TTC549 (cell line): Measurements from ENCODE around the gene CCDC141.

Experiments
- FAIRE-seq: peaks from 2 replicates; lab custom pipeline; 2012; peaks lifted over from hg19 to GRCh38; lab: Jason Lieb, UNC

The CCDC141 gene

DNA sequence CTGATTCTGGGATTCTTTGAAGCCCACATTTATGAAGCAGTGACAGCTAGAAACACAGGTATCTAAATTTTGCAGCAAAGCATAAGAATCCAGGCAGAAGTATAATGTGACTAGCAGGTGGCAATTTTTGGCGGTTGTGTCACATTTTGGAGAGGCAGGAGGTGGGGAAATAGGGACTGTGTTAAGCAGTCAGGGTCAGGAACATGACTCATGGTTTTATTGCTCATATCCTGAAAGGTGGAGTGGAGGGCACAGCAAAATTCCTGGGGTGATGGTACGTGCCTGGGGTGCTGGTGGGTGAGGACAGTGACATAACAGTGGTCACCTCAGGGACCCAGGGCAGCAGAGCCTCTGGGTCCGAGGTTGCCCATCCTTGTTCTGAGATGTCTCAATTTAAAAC, 179.2 kb downstream of the CCDC141 start:
- no peak for FAIRE-seq

DNA sequence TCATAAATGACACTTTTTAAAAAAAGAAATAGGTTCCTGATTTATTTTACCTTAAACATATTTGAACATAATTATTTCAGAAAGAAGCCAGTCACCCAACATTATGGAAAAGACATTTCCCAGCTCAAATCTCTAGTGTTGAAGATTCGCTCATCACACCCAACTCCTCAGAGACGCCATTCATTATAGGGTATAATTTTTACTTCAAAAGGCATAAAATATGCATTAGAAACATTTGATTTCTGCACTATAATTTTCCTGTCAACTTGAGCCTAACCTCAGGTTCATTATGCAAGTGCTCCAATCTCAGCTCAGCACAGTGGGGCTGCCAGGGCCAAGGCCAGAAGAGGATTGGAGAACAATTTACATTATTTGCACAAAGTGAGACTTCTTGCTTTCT, 183.9 kb downstream of the CCDC141 start:
- FAIRE-seq, result no peak

DNA sequence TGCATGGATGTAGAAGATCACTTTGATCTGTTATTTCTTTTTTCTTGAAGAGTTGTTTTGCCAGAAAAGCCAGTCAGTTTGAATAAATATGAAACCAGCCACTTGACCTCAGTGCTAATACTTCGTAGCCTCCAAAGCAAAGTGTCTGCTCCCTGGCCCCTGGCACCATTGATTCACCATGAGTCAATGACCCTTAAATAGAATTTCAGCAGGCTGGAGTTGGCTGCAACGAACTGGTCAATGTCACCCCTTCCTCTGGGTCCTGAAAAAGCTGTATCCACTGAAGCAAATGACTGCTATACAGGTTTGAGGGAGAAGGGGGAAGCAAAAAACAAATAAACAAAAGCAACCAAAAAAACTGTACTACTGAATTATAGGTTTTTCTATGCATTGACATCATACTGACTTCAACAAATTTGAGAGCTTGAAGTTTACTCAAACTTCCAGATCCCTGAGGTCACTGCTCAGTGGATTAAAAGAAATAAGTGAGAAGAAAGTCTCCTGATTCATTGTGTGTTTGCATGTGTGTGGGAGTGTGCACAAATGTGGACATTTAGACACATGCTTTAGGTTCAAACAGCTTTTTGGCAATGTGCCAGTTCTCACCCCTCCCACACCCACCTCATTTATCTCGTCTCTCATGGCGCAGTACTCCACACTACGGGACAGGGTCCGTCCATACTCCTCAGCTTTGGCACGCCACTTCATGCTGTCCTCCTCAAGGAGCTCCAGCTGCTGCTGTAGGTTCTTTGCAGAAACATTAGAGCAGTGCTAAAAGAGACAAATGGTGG, 184.6 kb downstream of the CCDC141 start:
- FAIRE-seq, result no peak

DNA sequence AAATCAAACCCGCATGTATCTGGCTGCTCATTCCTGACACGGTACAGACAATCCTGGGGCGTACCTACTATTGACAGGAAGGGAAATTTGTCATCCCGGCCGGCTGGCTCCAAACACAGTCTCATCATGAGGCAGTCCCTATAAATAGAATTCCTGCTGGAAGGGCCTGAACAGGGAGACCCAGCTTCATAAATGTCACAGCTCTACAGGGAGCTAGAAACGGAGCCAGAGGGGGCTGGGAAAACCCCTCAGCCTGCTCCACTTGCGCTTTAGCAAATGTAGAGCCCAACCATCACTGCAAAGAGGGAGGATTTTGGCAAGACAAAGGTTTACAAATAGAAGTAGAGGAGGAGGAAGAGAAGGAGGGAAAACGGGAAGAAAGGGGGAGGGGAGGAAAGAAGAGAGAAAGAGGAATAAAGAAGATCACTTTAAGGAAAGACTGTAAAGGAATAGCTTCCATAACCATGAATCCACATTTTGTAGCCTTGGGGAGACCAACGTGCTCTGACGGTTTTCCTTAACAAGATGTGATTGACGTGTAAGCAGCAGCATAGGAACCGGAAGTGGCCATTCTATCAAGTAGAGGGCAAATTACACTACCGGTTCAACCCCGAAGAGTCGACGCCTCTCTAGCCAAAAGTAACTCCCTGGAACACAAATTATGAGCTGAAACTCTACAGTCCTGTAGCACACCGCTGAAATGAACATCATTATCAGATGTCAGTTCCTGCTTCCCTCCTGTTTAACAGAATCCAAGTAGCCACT, 185.9 kb downstream of the CCDC141 start:
- no peak for FAIRE-seq

DNA sequence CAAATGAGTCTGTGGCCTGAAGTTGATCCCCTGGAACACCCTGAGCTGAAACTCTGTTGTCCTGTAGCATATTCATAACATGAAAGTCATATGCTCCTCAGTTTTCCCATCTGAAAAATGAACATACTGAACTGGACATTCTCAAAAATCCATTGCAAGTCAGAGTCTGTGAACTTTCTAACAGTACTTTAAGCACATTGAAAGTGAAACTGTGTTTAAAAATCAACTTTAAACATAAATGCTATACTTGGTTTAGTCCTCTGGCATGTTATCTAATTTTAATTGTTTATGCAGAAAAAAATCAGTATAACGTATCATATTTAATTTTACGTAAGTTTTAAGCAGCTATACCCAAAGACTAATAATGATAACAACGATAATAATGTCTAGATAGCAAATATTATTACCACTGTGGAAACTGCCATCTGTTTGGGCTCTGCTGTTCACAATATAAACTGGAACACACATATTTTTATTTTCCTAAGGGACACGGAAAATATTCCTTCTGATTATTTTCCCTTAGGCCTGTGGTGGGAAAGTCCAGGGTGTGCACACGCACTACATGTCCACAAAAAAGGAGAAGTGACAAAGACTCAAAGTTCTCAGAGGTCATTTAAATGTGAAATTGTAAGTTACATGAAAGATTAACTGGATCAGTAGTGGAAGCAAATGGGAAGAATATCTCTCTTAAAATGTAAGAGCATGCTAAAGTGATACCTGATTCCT, 186.6 kb downstream of the CCDC141 start:
- no peak for FAIRE-seq

DNA sequence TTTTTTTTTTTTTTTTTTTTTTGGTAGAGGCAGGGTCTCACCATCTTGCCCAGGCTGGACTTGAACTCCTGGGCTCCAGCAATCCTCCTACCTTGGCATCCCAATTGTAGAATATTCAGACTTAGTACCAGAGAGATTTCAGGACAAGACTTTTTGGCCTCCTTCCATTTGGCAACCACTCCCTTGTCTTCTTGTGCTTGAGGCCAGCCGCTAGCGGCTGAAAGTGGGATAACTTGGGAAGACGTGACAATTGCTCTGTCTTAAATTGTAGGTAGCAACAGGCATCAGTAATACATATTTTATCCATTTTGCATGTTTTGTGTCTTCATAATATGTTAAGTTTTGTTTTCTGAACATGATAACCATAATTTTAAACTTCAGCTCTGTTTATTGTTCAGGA, 189.4 kb downstream of the CCDC141 start:
- FAIRE-seq, result no peak

DNA sequence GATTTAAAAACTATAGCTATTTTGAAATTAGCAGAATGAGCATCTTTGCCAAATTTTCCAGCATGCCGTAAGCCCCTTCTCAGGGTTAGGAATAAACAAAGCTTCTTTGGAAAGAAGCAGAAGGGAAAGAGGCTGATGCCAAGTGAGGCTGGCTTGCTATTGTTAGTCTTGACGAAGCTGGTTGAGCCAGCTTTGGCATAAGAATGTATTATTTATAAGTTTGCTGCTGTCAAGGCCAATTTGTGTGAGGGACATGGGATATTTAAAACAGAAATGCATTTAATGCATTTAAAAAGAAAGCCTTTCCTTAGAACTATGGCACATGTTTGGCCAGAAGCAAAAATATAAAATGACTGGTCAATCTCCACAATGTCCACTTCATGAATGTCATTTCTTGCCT, 190.2 kb downstream of the CCDC141 start:
- FAIRE-seq, result no peak

DNA sequence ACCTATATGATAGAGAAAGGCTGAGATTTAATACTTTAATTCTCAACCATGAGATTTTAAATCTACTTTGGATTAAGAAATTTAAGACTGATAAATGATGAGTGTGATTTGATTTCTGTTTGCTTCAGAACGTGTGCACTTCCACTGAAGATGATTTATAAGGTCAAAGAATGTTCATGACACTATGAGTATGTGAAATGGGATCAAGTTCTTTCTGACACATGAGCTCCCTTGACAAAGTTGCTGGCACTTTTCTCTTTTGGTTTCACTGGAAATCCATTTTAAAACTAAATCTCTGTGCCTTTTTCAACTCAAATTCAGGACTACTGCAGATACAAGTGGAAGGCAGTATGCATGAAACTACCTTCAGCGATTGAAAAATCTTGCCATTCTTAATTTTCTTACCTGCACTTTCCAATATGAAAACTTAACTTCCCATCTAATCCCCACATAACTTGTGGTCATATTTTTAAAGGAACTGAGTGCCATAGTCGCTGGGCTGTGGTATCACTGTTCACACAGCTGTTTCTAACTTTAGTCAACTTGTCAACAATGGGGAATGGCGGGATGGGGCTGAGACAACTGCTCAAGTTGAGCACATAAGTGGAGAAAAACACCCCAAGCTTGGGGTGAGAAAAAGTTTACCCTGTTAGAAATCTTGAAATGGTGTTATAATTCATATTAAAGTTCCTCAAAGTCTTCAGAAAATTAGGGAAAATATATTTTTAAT, 190.9 kb downstream of the CCDC141 start:
- FAIRE-seq, result no peak

DNA sequence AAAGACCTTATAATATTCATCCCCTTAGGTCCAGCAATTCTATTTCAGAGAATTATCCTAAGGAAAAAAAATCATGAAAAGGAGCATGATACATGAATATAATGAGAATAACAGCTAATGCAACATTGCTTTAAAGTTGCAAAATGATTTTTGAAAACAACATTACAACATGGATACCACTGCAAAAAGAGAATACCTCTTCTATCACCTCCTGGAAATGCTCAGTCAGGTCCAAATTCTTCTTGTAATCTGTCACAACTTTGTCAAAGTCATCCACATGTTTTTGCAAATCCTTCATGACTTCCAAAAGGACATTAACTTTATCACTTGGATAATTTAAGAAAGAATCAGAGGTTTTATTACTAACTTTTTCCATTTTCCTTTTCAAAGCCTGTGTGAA, 194.8 kb downstream of the CCDC141 start:
- FAIRE-seq, result no peak

DNA sequence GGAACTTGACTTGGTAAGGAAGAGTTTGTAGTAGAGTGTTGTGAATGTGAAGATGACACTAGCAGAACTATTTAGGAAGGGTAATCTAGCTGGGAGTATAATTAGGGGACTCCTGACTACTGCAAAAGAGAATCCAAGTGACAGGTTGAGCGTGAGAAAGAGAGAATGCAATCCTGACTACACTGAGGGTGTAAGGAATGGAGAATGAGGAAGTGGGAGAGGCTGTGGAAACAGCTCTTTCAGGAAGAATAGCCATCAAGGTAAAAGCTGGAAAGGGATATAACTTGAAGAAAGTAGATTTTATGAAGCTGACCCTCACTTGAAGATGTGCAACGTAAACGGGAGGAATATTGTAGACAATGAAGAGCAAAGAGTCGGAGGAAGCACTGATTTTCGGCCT, 201.6 kb downstream of the CCDC141 start:
- FAIRE-seq, result no peak

DNA sequence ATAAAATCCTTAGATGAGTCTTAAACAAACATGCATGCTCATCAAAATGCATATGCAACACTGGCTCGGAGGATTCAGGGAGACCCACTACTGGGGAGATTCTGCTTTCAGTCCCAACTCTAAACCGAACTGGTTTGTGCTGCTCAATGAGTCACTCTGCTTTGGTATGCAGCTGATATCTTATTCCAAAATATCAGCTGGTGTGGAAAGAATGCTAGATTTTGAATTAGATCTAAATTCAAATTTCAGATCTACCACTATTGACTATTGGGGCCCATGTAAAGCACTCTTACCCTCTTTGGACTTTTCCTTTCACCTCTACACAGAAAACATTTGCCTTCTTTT, 203.5 kb downstream of the CCDC141 start:
- FAIRE-seq, result no peak

DNA sequence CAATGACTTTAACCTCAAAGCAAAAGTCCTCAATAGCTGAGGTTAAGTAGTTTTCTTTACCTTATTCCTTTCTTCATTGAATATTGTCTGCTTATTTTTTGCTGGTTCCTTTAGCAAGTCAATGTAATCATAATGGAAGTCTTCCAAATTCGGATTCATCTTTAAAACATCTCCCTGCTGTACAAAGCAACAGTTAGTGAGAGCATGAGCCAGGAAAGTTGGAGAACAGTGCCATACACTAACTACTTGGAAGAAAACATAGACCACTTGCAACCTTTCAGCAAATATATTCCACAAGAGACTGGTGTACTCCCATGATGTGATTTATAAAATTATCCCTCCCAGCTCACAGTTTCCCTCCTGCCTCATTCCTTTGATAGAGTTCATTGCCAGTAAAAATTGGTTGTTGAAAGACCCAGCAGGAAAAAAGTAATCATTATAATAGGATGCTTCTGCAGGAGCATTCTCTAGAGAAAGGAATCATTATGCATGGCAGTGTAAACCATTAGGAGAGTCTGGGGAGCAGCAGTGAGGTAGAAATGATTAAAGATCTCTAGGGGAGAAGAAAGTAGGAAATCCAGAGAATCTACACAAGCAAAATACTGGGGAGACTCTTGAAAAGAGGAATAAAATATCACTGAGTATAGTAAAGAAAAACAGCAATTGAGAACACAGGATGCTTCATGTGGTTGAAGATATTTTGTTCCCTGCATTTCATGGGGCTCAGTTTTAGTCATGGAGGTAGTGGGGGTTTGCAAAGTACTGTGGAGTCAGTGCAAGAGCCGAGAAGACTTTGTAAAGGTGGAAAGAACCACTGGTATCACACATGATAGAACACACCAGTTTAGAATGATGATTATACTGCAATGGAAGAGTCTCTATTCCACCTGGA, 204.1 kb downstream of the CCDC141 start:
- no peak for FAIRE-seq

DNA sequence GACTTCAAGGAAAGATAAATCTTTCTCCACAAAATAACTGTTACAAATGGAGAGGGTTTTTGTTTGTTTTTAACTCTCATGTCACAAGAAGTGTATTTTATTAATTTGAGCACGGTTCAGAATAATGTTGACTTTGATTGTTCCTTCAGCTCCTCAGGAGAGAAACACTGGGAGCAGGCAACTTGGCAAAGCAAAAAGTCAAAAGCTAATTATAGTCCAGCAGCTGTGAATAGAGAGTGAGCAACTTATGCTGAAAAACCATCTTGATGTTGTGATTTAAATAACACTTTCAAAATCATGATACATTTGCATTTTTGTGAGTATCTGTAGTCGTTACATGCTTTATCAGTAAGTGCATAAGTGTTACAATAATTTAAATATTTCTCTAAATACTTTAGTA, 205.2 kb downstream of the CCDC141 start:
- FAIRE-seq, result no peak

DNA sequence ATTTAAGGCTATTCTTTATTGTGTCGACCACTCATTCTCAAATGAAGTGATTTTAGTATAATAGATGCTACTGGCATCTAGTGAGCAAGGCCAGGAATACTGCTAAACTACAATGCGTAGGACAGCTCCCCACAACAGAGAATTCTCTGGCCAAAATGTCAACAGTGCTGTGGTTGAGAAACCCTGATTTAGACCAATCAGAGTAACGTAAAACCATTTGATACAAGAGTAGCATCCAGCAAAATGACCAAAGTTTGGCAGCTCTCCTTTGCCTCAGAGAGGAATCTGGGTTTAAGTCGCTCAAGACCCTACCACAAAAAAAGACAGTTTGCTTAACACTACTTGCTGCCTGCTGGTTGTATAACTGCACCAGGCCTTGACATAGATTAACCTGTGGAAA, 205.7 kb downstream of the CCDC141 start:
- no peak for FAIRE-seq

DNA sequence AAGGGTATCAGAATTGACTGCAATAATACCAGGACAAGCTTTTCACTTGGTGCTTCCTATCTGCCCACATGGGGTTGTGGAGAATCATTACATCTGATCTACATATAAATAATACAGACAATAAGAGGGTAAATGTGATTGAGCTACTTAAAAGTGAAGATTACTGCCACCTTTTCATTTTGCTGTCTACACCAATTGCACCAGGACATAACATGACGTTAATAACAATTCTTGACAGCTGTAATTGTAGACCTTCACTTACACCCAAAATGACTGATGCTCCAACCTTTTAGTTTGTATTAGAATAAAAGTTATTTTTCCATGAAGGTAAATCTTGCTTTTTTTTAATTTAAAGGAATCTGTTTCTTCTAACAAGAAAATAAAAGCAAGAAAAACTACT, 206.2 kb downstream of the CCDC141 start:
- FAIRE-seq, result no peak

DNA sequence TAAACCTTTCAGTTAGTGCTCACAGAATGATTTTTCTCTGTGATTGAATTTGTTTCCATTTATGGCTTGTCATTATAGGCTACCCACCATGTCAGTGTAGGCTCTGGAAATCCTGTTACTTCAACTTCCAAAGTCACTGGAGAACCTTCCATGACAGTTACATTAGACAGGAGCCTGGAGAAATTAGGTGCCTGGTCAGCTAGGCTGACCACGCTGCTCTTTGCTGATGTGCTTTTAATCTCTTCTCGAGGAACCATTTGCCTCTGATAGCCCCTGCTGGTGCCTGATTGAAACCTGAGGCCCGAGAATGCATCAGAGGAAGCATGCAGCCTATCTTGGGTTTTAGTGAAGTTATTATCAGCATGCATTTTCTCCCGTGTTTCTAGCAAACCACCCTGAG, 213.1 kb downstream of the CCDC141 start:
- no peak for FAIRE-seq

DNA sequence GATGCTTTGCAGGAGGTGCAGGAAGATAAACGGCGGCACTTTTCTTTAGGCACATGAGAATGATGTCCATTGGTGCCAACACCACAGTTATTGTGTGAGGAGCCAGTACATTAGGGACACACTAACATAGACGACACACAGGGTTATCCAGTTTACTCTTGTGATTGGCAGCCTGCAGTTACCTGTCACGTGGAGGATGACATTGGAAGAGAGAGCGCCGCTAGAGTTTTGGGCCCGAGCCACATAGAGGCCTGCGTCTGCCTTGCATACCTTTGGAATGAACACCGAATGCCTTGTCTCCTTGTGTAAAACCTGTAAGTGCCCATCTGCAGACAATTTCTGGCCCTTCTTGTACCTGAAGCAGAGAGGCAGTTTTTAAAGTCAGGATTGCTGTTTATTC, 215.9 kb downstream of the CCDC141 start:
- no peak for FAIRE-seq

DNA sequence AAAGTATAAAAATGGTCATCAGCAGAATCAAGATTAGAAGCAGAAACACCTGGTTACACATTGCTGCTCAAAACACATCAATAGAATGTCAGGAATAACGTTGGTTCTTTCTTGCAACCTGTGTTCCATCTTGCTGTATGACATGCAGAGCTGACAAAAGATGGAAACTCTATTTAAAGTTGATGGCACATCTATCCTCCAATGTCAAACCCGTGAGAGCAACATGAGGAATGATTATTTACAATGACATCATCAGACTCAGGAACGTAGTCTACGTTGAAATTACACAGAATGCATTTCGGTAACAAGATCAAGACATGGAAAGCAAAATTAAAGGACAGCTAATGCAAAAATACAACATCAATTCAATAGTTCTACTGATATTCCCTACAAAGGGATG, 216.6 kb downstream of the CCDC141 start:
- no peak for FAIRE-seq

DNA sequence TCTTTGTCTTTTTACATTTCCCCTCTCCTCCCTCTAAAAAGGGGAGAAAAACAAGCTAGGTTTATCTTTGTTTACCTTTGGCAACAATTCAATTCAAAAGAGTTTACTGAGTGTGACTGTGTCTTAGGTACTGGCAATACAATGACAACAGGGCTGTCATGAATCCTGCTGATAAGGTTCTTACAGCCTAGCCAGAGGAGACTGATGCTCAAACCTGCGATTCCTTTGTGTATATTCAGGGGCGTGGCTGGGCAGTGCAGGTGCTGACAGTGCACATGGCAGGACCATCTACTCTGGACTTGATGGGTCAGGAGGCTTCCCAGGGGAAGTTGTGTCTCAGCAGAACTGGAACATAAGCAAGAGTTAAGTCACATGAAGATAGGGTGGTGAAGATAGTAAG, 219.5 kb downstream of the CCDC141 start:
- no peak for FAIRE-seq

DNA sequence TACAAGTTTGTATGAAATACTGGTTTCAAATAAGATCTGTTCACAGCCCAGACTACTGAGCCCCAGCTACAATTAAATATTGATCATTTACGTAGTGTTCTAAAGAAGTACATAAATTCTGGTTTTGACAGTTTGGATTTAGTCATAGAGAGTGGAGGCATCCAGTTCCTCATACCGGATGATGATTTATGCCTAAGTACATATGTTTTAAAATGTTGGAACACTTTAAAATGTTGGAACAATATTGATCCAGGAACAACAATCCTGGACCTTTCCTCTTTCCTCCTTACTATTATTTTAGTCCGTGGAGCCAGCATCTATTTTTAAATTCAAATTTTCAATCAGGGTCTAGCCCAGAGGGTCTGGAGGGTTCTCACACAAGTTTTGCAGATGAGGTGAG, 220.0 kb downstream of the CCDC141 start:
- no peak for FAIRE-seq

DNA sequence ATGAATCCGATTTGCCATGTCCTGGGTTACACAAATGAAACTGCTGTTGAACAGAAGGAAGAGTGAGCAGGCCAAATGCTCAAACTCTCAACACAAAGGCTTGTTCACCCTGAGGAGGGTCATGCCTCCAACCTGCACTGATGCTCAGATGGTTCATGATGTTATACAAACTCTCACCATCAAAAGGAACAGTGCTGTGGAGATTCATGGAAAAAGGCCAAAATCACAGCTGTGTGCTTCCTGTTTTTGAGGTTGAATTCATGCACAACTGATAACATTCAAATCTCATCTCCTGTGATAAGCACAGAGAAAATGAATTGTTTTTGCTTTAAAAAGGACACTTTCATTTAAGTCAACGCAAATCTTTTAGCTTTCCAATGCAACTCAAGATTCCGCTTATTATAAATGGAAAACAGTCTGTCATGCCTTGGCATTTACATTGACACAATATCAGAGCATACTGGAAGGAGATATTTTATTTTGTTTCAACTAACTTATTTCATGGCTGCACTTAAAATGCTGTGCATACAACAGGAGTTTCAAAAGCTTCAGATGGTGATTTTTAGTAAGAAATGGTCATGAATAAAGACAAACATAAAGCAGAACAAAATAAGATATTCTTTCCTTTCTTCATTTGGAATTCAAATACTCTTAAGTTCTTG, 220.5 kb downstream of the CCDC141 start:
- FAIRE-seq, result no peak
